GM21576 (cell line): ENCODE measurements around the gene RNF220.

Experiments
- ATAC-seq: cut with Tn5 transposase; IDR thresholded peaks from one replicate; pipeline ENCODE4 v1.9.1; 2021; ENCODE audit warnings: mild to moderate bottlenecking, moderate library complexity; ENCODE audit not compliant: unreplicated experiment

RNF220 gene

DNA sequence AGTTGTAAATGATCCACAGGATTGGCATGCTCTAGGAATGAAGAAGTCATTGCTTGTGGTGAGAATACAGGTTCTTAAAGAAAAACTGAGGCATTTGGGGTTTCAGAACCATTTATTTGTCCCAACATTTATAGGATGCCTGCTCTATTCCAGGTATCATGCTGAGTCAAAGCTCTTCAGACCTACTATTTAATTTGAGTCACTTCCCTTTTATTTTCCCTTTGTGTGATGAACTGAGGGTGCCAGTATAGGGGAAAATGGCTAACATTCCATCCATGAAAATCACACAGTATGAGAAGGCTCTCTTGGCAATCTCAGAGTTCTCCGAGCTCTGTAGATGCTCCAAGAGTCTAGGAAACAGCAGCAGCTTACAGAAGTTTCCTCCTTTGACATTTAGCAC is 110.4 kb downstream of the RNF220 start:
- ATAC-seq, result no peak

DNA sequence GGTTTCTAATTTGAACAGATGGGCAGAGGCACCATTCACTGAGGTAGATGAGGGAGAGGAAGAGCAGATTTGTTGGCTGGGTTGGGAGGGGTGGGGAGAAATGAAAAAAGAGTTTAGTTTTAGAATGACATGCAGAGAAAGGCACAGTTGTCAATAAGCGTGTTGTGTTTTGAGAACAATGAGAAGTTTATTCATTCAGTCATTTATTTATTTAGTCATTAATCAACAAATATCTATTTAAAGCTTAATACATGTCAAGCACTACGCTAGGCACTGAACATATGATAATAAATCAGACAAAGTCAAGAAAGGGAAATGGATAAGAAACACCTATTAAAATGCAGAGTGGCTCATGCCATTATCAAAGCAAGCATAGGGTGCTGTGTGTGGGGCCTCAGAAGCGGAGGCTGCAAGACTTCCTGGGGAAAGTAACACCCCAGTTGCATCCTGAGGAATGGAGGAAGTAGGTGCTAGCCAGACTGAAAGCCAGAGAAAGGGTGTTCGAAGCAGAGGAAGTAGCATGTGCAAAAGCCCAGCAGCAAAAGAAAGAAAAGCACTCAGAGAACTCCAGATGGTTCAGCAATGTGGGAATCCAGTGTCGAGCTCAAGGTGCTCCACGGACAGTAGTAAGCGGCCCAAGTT is 114.1 kb downstream of the RNF220 start:
- no peak for ATAC-seq

DNA sequence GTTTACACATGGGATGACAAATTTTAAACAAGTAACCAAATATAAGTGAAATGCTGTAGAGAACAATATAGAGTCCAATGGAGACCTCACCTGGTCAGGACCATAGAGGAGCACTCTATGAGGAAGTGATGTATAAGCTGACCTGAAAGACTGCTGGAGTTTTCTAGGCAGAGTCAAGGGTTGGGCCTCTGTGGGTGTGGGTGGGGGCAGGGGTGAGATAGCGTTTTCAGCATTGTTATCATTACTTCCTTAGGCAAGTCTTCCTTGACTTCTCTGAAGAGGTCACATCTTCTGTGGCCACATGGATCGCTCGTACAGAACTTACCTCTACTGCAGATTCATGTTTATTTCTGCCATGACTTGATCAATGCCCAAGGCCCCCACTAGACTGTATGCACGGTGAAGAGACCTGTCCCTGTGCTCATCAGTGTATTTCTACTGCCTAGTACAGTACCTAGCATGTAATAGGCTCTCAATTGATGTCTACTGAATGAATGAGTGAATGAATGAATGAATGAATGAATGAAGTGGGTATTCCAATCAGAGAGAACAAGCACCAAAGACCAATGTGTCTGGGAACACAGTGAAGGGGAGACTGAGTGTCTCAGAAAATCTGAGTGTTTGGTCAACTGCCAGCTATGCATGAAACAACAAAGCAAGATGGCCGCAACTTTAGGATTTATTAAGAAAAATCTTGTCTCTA is 116.5 kb downstream of the RNF220 start:
- ATAC-seq, result no peak

DNA sequence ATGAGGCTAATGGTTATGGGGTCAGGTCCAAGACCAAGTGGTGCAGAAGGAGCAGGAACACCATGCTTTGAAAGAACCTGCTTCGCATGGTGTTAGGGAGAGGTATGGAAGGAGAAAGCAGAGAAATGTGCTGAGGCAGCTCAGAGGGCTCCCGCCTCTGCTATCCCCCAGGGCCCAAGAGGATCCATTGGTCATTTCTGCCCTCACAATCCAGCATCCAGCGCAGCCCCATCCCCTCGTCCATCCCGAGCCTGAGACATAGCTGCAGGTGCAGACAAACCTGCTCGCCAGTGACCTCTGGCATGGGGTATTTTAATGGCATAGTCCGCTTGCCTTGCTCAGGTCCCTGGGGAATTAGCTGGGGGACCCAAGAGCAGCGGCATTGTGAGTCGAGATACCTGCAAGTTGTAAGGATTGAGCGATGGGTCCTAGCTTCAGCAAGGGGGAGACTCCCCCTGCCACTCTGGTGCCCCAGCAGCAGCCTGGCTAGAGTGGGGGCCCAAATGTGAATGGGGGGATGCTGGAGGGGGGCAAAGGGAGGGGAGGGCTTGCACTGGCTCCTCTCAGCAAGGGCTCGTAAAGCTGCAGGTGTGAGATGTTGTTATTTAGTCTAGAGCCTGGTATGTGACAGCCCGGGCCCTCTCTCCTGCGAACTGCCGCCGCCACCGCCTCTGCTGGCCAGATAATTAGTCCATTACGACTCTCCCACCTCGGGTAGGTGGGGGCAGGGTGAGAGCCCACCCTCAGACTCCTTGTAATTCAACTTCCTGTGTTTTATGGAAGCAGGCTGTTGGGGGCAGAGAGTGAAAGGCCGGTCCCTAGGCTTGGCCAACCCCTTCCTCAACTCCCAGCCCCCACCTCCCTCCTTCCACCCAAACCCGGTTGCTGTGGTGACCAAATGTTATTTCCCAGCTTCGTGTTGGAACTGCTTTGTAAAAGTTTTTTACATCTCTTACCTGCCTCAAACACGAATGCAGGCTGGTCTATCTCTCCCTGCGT is 118.8 kb downstream of the RNF220 start:
- ATAC-seq, result no peak

DNA sequence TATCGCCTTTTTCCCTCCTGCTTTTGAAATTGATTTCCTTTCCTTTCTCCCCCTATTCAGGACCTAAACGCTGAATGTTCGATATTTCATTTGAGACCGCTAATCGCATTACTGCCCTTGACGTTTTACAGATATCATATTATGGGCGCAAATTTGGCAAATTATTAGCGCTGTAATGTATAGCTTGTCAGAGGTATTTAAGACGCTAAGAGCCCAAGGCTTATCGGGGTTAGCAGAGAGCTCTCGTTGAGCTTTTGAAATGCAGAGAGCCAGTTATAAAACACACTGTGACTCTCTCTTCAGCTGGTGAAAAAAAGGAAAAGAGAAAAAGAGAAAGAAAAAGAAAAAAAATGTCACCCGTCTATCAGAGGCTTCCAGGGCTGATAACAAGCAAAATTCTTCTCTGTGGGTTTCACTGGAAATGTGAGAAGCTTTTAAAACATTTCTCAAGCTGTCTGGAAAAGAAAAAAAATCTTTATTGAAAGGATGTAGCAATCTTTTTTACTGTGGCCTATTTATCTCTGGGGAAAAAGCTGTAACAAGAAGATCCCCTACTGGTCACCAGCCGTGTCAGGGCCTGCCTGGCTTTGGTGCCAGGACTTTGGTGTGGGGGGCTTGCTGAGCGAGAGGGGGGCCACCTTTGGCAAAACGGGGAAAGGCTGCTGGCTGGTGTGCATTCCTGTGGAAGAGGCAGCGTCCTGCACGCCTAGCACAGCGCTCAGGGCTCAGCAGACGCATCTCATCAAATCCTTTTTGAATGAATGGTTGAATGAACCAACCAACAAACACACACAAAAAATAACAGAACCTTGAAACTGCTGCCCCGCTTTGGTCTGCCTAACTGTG is 119.8 kb downstream of the RNF220 start:
- ATAC-seq, result no peak

DNA sequence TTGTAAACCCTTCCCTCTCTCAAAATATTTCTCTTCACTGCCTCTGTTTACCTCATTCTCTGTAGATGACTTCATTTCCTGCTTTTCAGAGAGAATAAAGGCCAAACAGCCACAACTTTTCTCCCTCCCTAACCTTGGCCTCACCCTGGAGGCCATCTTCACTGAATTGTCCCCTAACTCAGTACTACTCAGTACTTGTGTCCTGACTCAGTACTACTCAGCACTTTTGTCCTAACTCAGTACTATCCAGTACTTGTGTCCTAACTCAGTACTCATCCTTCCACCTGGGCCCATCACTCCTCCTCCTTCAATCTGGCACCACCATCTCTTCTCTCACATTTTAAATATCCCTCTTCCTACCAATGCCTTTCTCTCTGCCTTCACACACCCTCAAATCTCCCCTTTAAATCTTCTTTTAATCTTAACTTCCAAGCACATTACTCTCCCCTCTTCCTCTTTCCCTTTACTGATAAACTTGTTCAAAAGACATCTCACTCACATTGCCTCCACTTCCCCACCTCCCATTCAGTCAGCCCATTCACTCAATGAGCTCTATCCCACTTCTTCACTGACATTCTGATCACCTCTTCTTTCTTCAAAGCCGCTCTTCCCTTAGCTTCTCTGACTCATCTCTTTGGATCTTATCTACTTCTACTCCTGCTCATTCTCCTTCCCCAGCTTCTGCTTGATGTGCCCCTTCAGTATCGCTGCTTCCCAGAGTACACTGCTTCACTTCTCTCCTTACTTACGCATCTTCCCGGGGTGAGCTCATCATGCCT is 121.4 kb downstream of the RNF220 start:
- no peak for ATAC-seq

DNA sequence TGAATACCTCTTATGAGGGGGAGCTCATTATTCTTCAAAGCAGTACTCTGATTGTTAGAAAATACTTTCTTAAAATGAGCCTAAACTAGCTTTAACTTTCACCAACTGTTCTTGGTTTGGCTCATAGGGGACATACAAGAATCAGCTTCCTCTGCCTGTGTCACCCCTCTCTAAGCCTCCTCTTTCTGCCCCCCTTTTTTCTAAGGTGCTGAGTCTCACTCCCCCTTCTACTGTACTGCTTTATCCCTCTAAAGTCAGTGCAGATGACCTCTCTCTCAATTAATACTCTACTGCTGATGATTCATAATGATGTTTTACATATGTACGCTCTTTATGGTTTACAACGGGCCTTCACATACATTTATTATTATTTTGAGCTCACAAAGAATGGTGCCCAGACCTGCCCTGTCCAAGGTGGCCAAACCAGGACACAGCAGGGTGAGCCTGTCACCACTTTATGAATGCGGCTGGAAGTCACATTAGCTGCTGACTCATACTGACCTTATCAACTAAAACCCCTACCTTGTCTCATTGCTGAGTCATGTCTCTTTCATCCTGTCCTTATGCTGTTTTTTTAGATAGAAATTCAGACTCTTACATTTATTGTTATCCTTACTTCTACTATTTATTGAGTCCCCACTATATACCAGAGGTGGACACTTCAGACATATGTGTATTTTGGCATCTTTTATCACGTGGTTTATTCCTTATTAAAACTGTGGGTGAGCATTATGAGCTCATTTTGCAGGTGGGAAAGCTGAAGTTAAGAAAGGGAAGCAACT is 126.9 kb downstream of the RNF220 start:
- ATAC-seq, result no peak

DNA sequence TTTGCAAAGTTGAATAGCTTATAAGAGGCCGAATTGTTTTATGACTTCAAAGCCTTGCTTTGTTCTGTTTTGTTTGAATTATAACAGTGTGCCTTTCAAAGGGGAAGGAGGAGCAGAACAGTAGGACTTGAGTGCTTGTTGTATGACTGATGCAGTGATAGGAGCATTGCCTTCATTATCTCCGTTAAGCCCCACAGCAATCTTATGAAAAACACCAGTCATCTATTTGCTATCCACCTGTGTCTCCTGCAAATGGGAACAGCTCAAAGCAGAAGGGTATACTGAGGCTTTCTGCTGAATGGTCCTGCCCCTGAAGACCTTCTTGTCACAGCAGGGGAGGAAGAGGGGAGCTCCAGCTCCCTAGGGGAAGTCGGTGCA is 127.5 kb downstream of the RNF220 start:
- no peak for ATAC-seq

DNA sequence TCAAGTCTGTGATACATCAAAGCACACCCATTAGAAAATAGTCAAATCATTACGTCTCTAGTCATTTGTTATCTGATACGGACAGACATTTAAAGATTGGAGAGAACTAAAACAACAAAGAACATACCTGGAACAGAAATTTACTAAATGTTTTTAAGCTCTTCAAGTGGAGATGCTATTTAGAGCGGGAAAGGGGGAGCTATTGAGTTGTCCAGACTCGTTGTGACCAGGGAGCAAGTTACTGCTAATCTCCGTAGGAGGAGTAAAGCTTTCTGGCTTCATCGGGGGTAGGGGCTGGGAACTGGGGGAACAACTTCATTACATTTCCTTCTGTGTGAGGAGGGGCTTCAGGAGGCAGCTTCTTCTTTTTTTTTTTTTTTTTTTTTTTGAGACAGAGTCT is 129.7 kb downstream of the RNF220 start:
- no peak for ATAC-seq

DNA sequence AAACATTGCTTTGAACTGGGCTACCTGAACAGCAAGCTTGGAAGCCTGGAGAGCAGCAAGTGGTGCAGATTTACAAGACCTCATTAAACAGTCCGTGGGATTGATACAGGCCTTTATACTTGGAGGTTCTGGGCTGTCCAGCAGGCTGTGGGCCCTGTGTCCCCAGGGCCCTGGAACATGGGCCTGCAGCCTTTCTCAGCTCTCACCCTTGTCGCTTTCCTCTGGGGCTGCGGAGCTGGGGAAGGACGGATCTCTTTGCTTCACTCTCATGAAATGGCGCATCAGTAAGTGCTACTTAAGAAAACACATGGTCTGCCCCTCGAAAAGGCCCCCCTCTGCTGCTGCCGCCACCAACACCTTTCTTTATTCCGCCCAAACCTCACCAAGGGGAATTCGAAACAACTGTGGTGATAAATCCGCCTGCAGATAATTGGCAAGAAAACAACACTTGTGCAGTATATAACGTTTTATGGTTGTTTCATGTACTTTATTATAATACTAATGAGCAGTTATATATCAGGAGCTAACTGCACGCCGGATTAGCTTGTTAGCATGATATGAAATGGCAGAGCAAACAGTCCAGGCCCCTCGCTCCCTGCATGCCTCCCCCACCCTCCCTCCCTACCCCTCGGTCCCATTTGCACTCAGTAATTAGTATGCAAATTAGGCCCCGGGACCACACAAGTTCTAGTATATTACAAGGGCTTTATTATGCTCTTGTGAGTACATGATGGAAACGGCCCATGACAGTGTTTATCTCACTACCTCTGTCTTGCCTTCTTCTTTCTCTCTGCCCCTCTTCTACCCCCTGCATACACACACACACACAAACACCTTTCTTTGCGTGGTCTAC is 131.5 kb downstream of the RNF220 start:
- no peak for ATAC-seq

DNA sequence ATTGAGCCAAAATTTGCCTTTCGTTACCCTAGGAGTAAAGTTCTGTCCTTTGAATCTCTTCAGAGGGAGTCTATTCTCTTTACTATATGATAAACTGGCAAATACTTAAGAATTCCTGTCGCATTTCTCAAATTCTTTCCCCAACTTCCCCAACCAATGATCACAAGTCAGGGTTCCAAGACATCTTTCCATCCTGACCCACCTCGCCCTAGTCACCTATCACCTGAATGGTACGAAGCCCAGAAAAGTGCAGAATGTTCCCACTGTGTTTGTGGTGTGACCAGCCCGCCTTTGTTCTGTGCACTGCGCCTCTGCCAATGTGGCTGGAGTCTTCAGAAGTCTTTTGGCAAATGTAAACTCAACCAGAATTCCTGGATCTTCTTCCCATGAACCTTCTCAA is 132.5 kb downstream of the RNF220 start:
- ATAC-seq, result no peak

DNA sequence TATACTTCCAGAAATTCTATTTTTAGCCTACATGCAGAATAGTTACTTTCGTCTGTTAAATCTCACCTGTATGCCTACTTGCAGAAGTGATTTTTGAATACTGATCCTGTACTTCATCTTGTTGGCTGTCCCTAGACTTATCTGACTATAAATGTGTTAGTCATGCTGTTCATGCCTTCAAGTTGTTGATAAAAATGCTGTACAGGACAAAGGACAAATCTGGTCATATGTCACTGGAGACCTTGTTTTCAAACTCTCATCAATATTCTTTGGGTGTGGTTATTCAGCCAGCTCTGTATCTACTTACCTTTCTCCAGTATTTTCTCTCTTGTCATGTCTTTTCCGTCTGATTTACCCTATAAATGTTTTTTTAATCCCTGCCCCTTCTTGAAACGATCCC is 132.9 kb downstream of the RNF220 start:
- ATAC-seq, result no peak

DNA sequence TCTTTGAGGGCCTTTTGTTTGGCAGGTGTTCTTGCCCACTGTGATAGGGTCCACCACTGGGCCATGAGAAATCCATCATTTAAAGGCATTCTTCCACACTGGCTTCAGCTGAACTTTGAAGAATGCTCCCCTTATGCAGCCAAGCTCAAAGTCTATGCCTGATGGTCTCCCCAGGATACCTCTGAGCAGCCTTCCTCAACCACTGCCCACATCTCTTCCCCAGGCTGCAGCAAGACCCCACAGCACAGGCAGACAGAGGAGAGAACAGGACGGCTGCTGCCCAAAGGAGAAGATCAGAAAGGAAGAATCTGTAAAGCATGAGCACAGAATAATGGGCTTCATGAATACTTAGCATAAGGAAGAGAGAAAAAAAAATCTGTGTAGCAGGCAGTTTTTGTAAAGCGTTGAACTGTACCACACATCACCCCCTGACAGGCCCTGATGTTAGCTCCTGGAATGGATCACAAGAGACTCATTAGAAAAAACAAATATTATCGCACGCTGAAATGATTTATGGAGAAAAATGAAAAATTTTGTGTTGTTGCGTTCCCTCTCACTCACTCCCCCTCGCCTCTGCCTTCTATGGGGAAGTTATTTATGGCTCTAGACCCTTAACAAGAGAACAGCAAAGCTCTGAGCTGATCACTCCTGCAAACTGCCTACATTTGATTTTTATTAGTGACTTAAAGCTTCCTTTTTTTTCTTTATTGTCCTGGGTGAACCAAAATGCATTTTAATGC is 135.1 kb downstream of the RNF220 start:
- no peak for ATAC-seq

DNA sequence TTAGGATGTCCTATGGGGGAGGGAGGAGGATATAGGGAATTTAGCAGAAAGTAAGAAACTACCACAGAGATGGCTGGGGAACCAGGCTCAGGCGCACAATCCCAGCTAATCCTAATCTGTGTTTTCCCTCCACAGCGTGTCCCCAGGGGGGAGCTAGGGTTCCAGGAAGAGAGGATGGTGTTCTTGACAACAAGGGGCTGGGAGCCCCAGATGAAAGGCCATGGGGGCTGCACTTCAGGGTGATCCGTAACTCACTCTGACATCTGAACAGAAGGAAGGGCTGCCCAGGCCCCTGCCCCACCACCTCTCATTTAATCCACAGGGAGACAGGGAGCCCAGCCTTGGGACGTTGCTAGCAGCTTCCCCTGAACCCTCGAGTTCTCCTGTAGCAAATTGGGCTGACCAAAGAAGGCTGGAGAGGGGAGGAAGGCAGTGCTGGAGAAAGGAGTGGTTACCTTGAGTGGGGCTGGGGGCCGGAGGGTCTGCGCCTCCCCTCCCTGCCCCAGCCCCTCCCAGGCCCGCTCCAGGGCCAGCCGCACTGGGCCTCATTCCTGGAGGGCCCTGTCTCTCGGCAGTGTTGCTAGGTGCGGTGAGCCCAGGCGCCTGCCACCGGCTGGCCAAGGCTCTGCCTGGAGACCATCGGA is 137.5 kb downstream of the RNF220 start:
- ATAC-seq, result no peak

DNA sequence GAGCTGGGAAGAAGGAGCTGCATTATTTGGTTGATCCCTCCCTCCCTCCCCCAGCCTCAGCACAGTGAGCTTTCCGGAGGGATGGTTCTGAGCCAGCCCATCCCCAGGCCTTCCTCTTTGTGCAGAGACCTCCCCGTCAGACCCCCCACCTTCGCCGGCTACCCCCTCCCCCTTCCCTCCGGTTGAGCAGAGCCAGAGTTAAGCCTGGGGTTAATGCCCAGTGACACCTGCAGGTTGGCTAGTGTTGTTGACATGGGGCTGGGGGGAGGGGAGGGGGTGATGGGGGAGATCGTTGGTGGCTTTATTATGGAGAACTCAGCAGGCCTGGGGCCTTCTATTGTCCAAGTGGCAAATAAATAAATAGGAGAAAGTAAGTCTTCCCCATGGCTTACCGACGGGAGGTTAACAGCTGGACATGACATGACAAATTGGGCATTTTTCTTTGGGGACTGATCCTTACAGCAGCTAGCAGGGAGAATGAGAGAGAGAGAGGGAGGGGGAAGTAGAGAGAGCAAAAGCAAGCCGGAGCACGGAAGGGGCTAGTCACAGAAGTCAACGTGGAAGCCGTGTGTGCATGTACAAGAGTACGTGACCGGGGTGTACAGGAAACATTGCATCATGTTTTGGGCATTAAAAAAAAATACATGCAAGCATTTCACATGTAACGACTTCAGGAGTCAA is 138.1 kb downstream of the RNF220 start:
- ATAC-seq, result no peak

DNA sequence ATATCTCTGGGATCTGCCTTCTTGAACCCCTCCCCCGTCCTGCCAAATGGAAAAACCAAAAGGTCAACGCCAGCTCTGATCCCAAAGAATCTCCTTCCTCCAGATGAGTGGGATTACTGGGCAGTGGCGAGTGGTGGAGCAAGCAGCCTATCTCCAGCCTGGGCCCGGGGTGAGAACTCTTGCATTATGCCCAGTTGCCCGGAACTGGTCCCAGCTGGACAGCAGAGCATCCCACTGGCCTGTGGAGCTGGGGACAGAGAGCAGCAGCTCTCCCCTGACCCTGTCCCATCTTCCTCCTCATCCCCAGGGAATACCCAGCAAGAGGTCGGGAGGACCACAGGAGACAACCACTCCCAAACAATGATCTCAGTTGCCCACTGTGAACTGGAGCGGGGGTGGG is 138.7 kb downstream of the RNF220 start:
- ATAC-seq, result no peak

DNA sequence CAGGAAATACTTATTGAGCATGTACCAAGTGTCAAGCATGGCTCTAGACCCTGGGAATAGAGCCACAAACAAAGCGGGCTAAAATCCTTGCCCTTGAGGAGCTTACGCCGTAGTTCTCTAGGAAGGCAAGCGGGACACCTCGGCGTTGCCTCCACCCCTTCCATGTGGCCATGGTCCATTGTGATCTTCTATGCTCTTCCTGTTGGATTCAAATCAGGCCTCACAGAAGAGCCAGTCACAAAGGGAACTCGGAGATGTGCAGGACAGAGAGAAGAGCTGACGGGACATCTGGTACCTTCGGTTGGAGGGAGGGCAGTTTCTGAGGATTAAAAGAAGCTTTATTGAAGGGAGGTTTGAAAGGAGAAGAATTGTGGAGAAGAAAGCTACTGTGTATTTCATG is 139.9 kb downstream of the RNF220 start:
- ATAC-seq, result no peak
